ENCODE measurements around the gene ZMYND8.

ZMYND8 gene

GRCh38 chr20:47233333-47234188 is 122.9 kb downstream of the ZMYND8 start:
- TF ChIP-seq CTCF (IDR thresholded peaks at IDR 0.05; ENCODE audit: insufficient read depth, low read depth, low read length, missing control alignments), result no peak

GRCh38 chr20:47232518-47232917 is 124.0 kb downstream of the ZMYND8 start:
- no peak for DNase-seq (ENCODE audit: low read depth)
- TF ChIP-seq CTCF (IDR thresholded peaks at IDR 0.05; ENCODE audit: insufficient read depth, low read depth, low read length, missing control alignments), result no peak
- H3K4me3 ChIP-seq (ENCODE audit: low read length), result no peak overlapping the region

More at GRCh38 chr20:47233333-47234188, 122.9 kb downstream of the ZMYND8 start:
- no peak for DNase-seq (ENCODE audit: low read depth)
- no peak overlapping the region for H3K4me3 ChIP-seq (ENCODE audit: low read length)

GRCh38 chr20:47231382-47232039 is 125.0 kb downstream of the ZMYND8 start:
- TF ChIP-seq CTCF (IDR thresholded peaks at IDR 0.05; ENCODE audit: insufficient read depth, low read depth, low read length, missing control alignments), result no peak
- no peak for DNase-seq (ENCODE audit: low read depth)
- H3K4me3 ChIP-seq (ENCODE audit: low read length), result no peak overlapping the region

GRCh38 chr20:47230811-47231256 is 125.7 kb downstream of the ZMYND8 start:
- H3K4me3 ChIP-seq (ENCODE audit: low read length), result no peak overlapping the region
- TF ChIP-seq CTCF (IDR thresholded peaks at IDR 0.05; ENCODE audit: insufficient read depth, low read depth, low read length, missing control alignments), result no peak
- peak; percentile 35 for DNase-seq (ENCODE audit: low read depth)

- no peak for DNase-seq (ENCODE audit: low read depth)
- no peak for TF ChIP-seq CTCF (IDR thresholded peaks at IDR 0.05; ENCODE audit: insufficient read depth, low read depth, low read length, missing control alignments)
- H3K4me3 ChIP-seq (ENCODE audit: low read length), result no peak overlapping the region
Measured at GRCh38 chr20:47228654-47229053, 127.8 kb downstream of the ZMYND8 start.

GRCh38 chr20:47227576-47227975 is 128.9 kb downstream of the ZMYND8 start:
- DNase-seq (ENCODE audit: low read depth), result no peak
- no peak for TF ChIP-seq CTCF (IDR thresholded peaks at IDR 0.05; ENCODE audit: insufficient read depth, low read depth, low read length, missing control alignments)
- no peak overlapping the region for H3K4me3 ChIP-seq (ENCODE audit: low read length)

All from epithelial cell of esophagus (primary cell).